ENCODE data around the gene PAWR. TPM values are rescaled to one million over a fixed set of nuclear protein-coding genes. Genes with fewer than 3 reads are reported as not detected.

The PAWR gene
- total and polyA plus RNA-seq, 2 donors (not counting 1 experiment from before 2014, with no cell fraction given): 6.5 to 16.0 TPM

DNA sequence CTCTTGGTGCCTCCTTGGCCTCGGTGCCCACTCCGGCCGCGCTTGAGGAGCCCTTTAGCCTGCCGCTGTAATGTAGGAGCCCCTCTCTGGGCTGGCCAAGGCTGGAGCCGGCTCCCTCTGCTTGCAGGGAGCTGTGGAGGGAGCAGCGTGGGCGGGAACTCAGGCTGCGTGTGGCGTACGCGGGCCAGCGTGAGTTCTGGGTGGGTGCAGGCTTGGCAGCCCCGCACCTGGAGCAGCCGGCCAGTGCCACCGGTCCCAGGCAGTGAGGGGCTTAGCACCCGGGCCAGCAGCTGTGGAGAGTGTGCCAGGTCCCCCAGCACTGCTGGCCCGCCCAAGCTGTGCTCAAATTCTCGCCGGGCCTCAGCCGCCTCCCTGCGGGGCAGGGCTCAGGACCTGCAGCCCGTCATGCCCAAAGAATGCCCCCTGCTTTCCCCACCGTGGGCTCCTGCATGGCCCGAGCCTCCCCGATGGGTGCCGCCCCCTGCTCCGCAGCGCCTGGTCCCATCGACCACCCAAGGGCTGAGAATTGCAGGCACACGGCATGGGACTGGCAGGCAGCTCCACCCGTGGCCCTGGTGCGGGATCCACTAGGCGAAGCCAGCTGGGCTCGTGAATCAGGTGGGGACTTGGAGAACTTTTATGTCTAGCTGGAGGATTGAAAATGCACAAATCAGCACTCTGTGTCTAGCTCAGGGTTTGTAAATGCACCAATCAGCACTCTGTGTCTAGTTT is 129.2 kb downstream of the PAWR start:
- no peak for TF ChIP-seq EZH2 (IDR thresholded peaks at IDR 0.05; ENCODE audit: low read length, missing control alignments)
- TF ChIP-seq, protein P1, sequence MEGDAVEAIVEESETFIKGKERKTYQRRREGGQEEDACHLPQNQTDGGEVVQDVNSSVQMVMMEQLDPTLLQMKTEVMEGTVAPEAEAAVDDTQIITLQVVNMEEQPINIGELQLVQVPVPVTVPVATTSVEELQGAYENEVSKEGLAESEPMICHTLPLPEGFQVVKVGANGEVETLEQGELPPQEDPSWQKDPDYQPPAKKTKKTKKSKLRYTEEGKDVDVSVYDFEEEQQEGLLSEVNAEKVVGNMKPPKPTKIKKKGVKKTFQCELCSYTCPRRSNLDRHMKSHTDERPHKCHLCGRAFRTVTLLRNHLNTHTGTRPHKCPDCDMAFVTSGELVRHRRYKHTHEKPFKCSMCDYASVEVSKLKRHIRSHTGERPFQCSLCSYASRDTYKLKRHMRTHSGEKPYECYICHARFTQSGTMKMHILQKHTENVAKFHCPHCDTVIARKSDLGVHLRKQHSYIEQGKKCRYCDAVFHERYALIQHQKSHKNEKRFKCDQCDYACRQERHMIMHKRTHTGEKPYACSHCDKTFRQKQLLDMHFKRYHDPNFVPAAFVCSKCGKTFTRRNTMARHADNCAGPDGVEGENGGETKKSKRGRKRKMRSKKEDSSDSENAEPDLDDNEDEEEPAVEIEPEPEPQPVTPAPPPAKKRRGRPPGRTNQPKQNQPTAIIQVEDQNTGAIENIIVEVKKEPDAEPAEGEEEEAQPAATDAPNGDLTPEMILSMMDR (conservative IDR thresholded peaks at IDR 0.05 in 1 of 2, IDR thresholded peaks at IDR 0.05 in 1 of 2; ENCODE audit: low read depth in 1 of 2, low read length in 2 of 2): no peak
- no peak for DNase-seq (ENCODE audit: low read depth in 2 of 2)

DNA sequence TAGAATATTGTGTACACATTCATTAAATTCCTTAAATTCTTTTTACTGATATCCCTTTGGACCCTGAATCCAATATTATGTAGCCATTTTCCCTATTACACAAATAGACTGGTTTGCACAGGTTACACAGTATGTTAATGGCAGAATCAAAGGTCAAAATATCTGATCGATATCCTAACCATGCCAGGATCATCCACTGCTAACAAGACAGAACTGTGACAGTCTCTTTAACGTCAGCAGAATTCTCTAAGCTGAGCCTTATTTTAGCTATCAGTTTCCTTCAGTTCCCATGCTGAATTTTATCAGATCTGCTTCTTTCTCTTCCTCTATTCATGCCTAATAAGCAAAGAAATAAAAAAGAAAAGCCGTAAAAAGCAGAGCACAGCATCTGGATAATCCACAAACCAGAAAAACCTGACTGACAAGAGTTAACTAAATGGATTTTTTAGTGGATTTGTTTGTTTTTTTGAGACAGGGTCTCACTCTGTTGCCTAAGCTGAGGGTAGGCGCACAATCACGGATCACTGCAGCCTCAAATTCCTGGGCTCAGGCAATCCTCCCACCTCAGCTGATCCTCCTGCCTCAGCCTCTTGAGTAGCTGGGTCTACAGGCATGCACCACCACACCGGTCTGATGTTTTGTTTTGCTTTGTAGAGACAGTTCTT is 130.4 kb downstream of the PAWR start:
- TF ChIP-seq, protein P1 (conservative IDR thresholded peaks at IDR 0.05 in 1 of 2, IDR thresholded peaks at IDR 0.05 in 1 of 2; ENCODE audit: low read depth in 1 of 2, low read length in 2 of 2): no peak
- TF ChIP-seq EZH2 (IDR thresholded peaks at IDR 0.05; ENCODE audit: low read length, missing control alignments): no peak
- Histone ChIP-seq H3K4me2 (ENCODE audit: extremely low read depth, insufficient read depth, low read length) (no peak overlapping the region), H3K9ac (ENCODE audit: insufficient read depth, low read length) (no peak overlapping the region), H3K4me1 (ENCODE audit: control insufficient read depth, extremely low read depth, insufficient read depth, low read length) (no peaks in the 10 kb centered on the region), H2AFZ (ENCODE audit: low read length) (no peak overlapping the region), H4K20me1 (ENCODE audit: control insufficient read depth, extremely low read depth, insufficient read depth, low read length) (no peaks in the 10 kb centered on the region), H3K36me3 (ENCODE audit: control insufficient read depth, insufficient read depth, low read length) (no peaks in the 10 kb centered on the region), H3K9me3 (ENCODE audit: control insufficient read depth, insufficient read depth, low read depth, low read length) (no peaks in the 10 kb centered on the region), H3K27ac (ENCODE audit: insufficient read depth, low read length) (no peak overlapping the region), H3K4me3 (replicated peaks in 1 of 4; ENCODE audit: control extremely low read depth in 1 of 4, insufficient read depth in 1 of 4, low read depth in 3 of 4, low read length in 4 of 4) (no peak overlapping the region), H3K79me2 (ENCODE audit: control insufficient read depth, insufficient read depth, low read length) (no peaks in the 10 kb centered on the region), H3K27me3 (ENCODE audit: control insufficient read depth, insufficient read depth, low read length) (no peaks in the 10 kb centered on the region)
- no peak for DNase-seq (ENCODE audit: low read depth in 2 of 2)

More for the DNA sequence above, 129.2 kb downstream of the PAWR start:
- no peaks in the 10 kb centered on the region for H3K4me1 ChIP-seq (ENCODE audit: control insufficient read depth, extremely low read depth, insufficient read depth, low read length)
- no peak overlapping the region for H3K4me2 ChIP-seq (ENCODE audit: extremely low read depth, insufficient read depth, low read length)
- no peaks in the 10 kb centered on the region for H3K9me3 ChIP-seq (ENCODE audit: control insufficient read depth, insufficient read depth, low read depth, low read length)
- no peak overlapping the region for H2AFZ ChIP-seq (ENCODE audit: low read length)
- no peak overlapping the region for H3K27ac ChIP-seq (ENCODE audit: insufficient read depth, low read length)
- H3K9ac ChIP-seq (ENCODE audit: insufficient read depth, low read length): no peak overlapping the region
- H3K27me3 ChIP-seq (ENCODE audit: control insufficient read depth, insufficient read depth, low read length): no peaks in the 10 kb centered on the region
- H3K4me3 ChIP-seq (replicated peaks in 1 of 4; ENCODE audit: control extremely low read depth in 1 of 4, insufficient read depth in 1 of 4, low read depth in 3 of 4, low read length in 4 of 4): no peak overlapping the region
- H3K79me2 ChIP-seq (ENCODE audit: control insufficient read depth, insufficient read depth, low read length): no peaks in the 10 kb centered on the region
- H4K20me1 ChIP-seq (ENCODE audit: control insufficient read depth, extremely low read depth, insufficient read depth, low read length): no peaks in the 10 kb centered on the region
- no peaks in the 10 kb centered on the region for H3K36me3 ChIP-seq (ENCODE audit: control insufficient read depth, insufficient read depth, low read length)

DNA sequence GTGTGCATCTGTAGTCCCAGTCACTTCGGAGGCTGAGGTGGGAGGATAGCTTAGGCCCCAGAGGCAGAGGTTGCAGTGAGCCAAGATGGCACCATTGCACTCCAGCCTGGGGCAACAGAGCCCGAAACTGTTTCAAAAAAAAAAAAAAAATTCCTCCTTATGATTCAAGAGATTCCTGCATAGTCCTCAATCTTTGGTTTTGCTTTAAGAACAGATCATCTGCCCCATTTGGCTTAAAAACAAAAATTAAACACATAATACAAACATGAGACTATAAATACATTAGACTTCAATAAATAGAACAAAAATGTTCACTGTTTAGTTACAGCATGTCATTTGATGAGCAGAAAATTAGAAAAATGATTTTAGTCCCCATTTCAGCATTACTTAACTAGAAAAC is 131.2 kb downstream of the PAWR start:
- Histone ChIP-seq H3K9ac (ENCODE audit: insufficient read depth, low read length) (no peak overlapping the region), H3K4me3 (replicated peaks in 1 of 4; ENCODE audit: control extremely low read depth in 1 of 4, insufficient read depth in 1 of 4, low read depth in 3 of 4, low read length in 4 of 4) (no peak overlapping the region), H3K27ac (ENCODE audit: insufficient read depth, low read length) (no peak overlapping the region), H4K20me1 (ENCODE audit: control insufficient read depth, extremely low read depth, insufficient read depth, low read length) (no peaks in the 10 kb centered on the region), H3K27me3 (ENCODE audit: control insufficient read depth, insufficient read depth, low read length) (no peaks in the 10 kb centered on the region), H2AFZ (ENCODE audit: low read length) (no peak overlapping the region), H3K36me3 (ENCODE audit: control insufficient read depth, insufficient read depth, low read length) (no peaks in the 10 kb centered on the region), H3K9me3 (ENCODE audit: control insufficient read depth, insufficient read depth, low read depth, low read length) (no peaks in the 10 kb centered on the region), H3K79me2 (ENCODE audit: control insufficient read depth, insufficient read depth, low read length) (no peaks in the 10 kb centered on the region), H3K4me1 (ENCODE audit: control insufficient read depth, extremely low read depth, insufficient read depth, low read length) (no peaks in the 10 kb centered on the region), H3K4me2 (ENCODE audit: extremely low read depth, insufficient read depth, low read length) (no peak overlapping the region)
- no peak for DNase-seq (ENCODE audit: low read depth in 2 of 2)
- TF ChIP-seq, protein P1 (conservative IDR thresholded peaks at IDR 0.05 in 1 of 2, IDR thresholded peaks at IDR 0.05 in 1 of 2; ENCODE audit: low read depth in 1 of 2, low read length in 2 of 2): no peak
- no peak for TF ChIP-seq EZH2 (IDR thresholded peaks at IDR 0.05; ENCODE audit: low read length, missing control alignments)

All from fibroblast of lung (primary cell).